OCI-LY1 (cell line): ENCODE results near the gene ALOX5AP.

ENCODE experiments used
- H2AFZ ChIP-seq: fragments of 200-600 bp; sonication (generic), shearing (Covaris generic); 2 replicates; pipeline ENCODE4 v1.6.0; 2014; ENCODE audit warnings: antibody characterized with exemption, mild to moderate bottlenecking, low read length
- H3F3A ChIP-seq: fragments of 200-600 bp; sonication (generic), shearing (Covaris generic); 2 replicates; pipeline ENCODE4 v1.6.0; 2014; ENCODE audit warnings: mild to moderate bottlenecking, antibody characterized with exemption, low read length, moderate library complexity; ENCODE audit not compliant: insufficient read depth
- H3K27ac ChIP-seq: fragments of 200-600 bp; sonication (generic); 2 replicates; pipeline ENCODE4 v1.5.1; 2014; ENCODE audit warnings: low read length, mixed run types, mild to moderate bottlenecking, low read depth; ENCODE audit not compliant: poor library complexity, severe bottlenecking
- H3K27me3 ChIP-seq: fragments of 200-600 bp; sonication (generic); 2 replicates; pipeline ENCODE4 v1.6.0; 2014; ENCODE audit warnings: antibody characterized with exemption, mild to moderate bottlenecking, low read length, moderate library complexity; ENCODE audit not compliant: insufficient read depth
- H3K36me3 ChIP-seq: fragments of 200-600 bp; sonication (generic); 2 replicates; pipeline ENCODE4 v1.6.1; 2014; ENCODE audit warnings: mild to moderate bottlenecking, antibody characterized with exemption, low read length, moderate library complexity, mixed read lengths; ENCODE audit not compliant: insufficient read depth
- H3K4me1 ChIP-seq: fragments of 200-600 bp; sonication (generic); 2 replicates; pipeline ENCODE4 v1.5.1; 2014; ENCODE audit warnings: mild to moderate bottlenecking, low read length, moderate library complexity; ENCODE audit not compliant: insufficient read depth, severe bottlenecking
- H3K4me2 ChIP-seq: fragments of 200-600 bp; sonication (generic), shearing (Covaris generic); 2 replicates; pipeline ENCODE4 v1.6.1; 2014; ENCODE audit warnings: low read length
- H3K4me3 ChIP-seq: fragments of 200-600 bp; sonication (generic); 2 replicates; pipeline ENCODE4 v1.5.1; 2014; ENCODE audit warnings: low read length, low read depth, mild to moderate bottlenecking, mixed read lengths; ENCODE audit not compliant: poor library complexity, severe bottlenecking
- H3K79me2 ChIP-seq: fragments of 200-600 bp; shearing (Covaris generic); 2 replicates; pipeline ENCODE4 v1.6.1; 2016; ENCODE audit warnings: mixed run types, low read length, mixed read lengths; ENCODE audit not compliant: insufficient read depth
- H3K9ac ChIP-seq: fragments of 200-600 bp; sonication (generic), shearing (Covaris generic); 2 replicates; pipeline ENCODE4 v1.6.1; 2014; ENCODE audit warnings: mild to moderate bottlenecking, low read length, mixed read lengths
- H3K9me2 ChIP-seq: fragments of 200-600 bp; sonication (generic), shearing (Covaris generic); 2 replicates; pipeline ENCODE4 v1.6.1; 2014; ENCODE audit warnings: low read depth, mild to moderate bottlenecking, low read length, mixed read lengths
- H3K9me3 ChIP-seq: fragments of 200-600 bp; shearing (Covaris generic); 2 replicates; pipeline ENCODE4 v1.6.1; 2014; ENCODE audit warnings: low read length, mixed read lengths
- H4K20me1 ChIP-seq: fragments of 200-600 bp; sonication (generic), shearing (Covaris generic); 2 replicates; pipeline ENCODE4 v1.6.0; 2016; ENCODE audit warnings: mild to moderate bottlenecking, low read length; ENCODE audit not compliant: insufficient read depth
- CTCF ChIP-seq: fragments of 200-600 bp; sonication (generic), shearing (Covaris generic); IDR thresholded peaks from 2 replicates; pipeline ENCODE4 v1.5.1; 2017; ENCODE audit warnings: mild to moderate bottlenecking, antibody characterized with exemption, low read length, moderate library complexity, mixed read lengths
- EZH2 ChIP-seq: fragments of 200-600 bp; sonication (generic), shearing (Covaris generic); IDR thresholded peaks from 2 replicates; pipeline ENCODE4 v1.8.0; 2017; ENCODE audit warnings: borderline replicate concordance, mixed run types, mild to moderate bottlenecking, antibody characterized with exemption, low read length, moderate library complexity, mixed read lengths

ALOX5AP gene

GRCh38 chr13:30786648-30787047 lies 51.3 kb downstream of the ALOX5AP start:
- H3F3A ChIP-seq: no peaks in the 10 kb centered on the region
- no peak overlapping the region for H3K9ac ChIP-seq
- H3K36me3 ChIP-seq: no peaks in the 10 kb centered on the region
- H3K4me3 ChIP-seq: no peak overlapping the region
- no peak overlapping the region for H3K4me2 ChIP-seq
- H3K27me3 ChIP-seq: peaks cover 4% of the 10 kb centered on the region; the same call in 1 of the 2 replicates
- no peaks in the 10 kb centered on the region for H3K9me2 ChIP-seq
- no peaks in the 10 kb centered on the region for H4K20me1 ChIP-seq
- H3K9me3 ChIP-seq: no peaks in the 10 kb centered on the region
- TF ChIP-seq CTCF (no peak), EZH2 (no peak)
- no peaks in the 10 kb centered on the region for H3K79me2 ChIP-seq
- H3K27ac ChIP-seq: no peak overlapping the region
- no peak overlapping the region for H2AFZ ChIP-seq
- no peaks in the 10 kb centered on the region for H3K4me1 ChIP-seq

- Histone ChIP-seq H3K9me3 (no peaks in the 10 kb centered on the region), H3K36me3 (no peaks in the 10 kb centered on the region), H3K4me1 (no peaks in the 10 kb centered on the region), H3K27me3 (peaks cover 4% of the 10 kb centered on the region; the same call in 1 of the 2 replicates), H3K9ac (no peak overlapping the region), H3K9me2 (no peaks in the 10 kb centered on the region), H2AFZ (no peak overlapping the region), H3K4me3 (no peak overlapping the region), H4K20me1 (no peaks in the 10 kb centered on the region), H3K79me2 (no peaks in the 10 kb centered on the region), H3F3A (no peaks in the 10 kb centered on the region), H3K27ac (no peak overlapping the region), H3K4me2 (no peak overlapping the region)
- TF ChIP-seq CTCF (no peak), EZH2 (no peak)
These were observed 52.6 kb downstream of the ALOX5AP start for GRCh38 chr13:30787738-30788525.

GRCh38 chr13:30789166-30789862 lies 54.0 kb downstream of the ALOX5AP start:
- no peaks in the 10 kb centered on the region for H3K36me3 ChIP-seq
- no peaks in the 10 kb centered on the region for H3K4me1 ChIP-seq
- no peak overlapping the region for H2AFZ ChIP-seq
- no peaks in the 10 kb centered on the region for H3K9me3 ChIP-seq
- H3K4me3 ChIP-seq: no peak overlapping the region
- H3K4me2 ChIP-seq: no peak overlapping the region
- H3K9ac ChIP-seq: no peak overlapping the region
- no peak overlapping the region for H3K27ac ChIP-seq
- H3K9me2 ChIP-seq: no peaks in the 10 kb centered on the region
- no peak for TF ChIP-seq CTCF
- TF ChIP-seq EZH2: no peak
- H4K20me1 ChIP-seq: no peaks in the 10 kb centered on the region
- H3F3A ChIP-seq: no peaks in the 10 kb centered on the region
- H3K79me2 ChIP-seq: no peaks in the 10 kb centered on the region
- peaks cover 4% of the 10 kb centered on the region; the same call in 1 of the 2 replicates for H3K27me3 ChIP-seq
